Stimulated activated CD8-positive, alpha-beta memory T cell treated with anti-CD3 and anti-CD28 coated beads, Interleukin-15, amount 100 ng/mL, for 4 hours (primary cell): Measurements from ENCODE around the gene ERCC8.

Source experiments
- DNase-seq, 2 donors: peaks; one replicate each; pipeline ENCODE4 v3.0.0-alpha.2; 2020; ENCODE audit warnings: low read depth in 2 of 2

Gene ERCC8

GRCh38 chr5:60841361-60841760 is 103.5 kb downstream of the ERCC8 start:
- no peak for DNase-seq

- no peak for DNase-seq
Observed at GRCh38 chr5:60836131-60836530, 108.7 kb downstream of the ERCC8 start.

GRCh38 chr5:60835554-60835953 is 109.3 kb downstream of the ERCC8 start:
- no peak for DNase-seq

GRCh38 chr5:60833520-60833919 is 111.3 kb downstream of the ERCC8 start:
- DNase-seq: no peak

- DNase-seq: no peak
Observed at GRCh38 chr5:60830581-60831127, 114.2 kb downstream of the ERCC8 start.

- no peak for DNase-seq
Observed at GRCh38 chr5:60829490-60830266, 115.2 kb downstream of the ERCC8 start.

- no peak for DNase-seq
Observed at GRCh38 chr5:60827201-60827600, 117.7 kb downstream of the ERCC8 start.

GRCh38 chr5:60826653-60827052 is 118.2 kb downstream of the ERCC8 start:
- no peak for DNase-seq
